ENCODE data around the gene GREB1. TPM values are rescaled to one million over a fixed set of nuclear protein-coding genes. Genes with fewer than 3 reads are reported as not detected.

Gene GREB1
- total RNA-seq, 1 experiment from 2014 or later = 16.5 TPM

GRCh38 chr2:11520092-11520693 is 13.7 kb upstream of the GREB1 start:
- Histone ChIP-seq H3K9ac (ENCODE audit: extremely low read depth, insufficient read length, low read length) (no peak overlapping the region), H3K79me2 (ENCODE audit: insufficient read depth, low read length) (no peaks in the 10 kb centered on the region; the same call in 1 of the 2 replicates), H3K23me2 (ENCODE audit: insufficient read length, low read depth, low read length, poor library complexity, severe bottlenecking) (no peaks in the 10 kb centered on the region), H2BK120ac (ENCODE audit: low read depth, low read length, poor library complexity, severe bottlenecking) (no peak overlapping the region), H3K27ac (ENCODE audit: insufficient read length, low read depth, low read length) (no peak overlapping the region), H2BK20ac (ENCODE audit: low read depth, low read length, poor library complexity, severe bottlenecking) (no peak overlapping the region), H4K91ac (ENCODE audit: insufficient read length, low read depth, low read length) (no peak overlapping the region), H3K4me1 (ENCODE audit: insufficient read depth, low read length) (peaks cover 11% of the 10 kb centered on the region; the same call in 1 of the 2 replicates), H3K27me3 (ENCODE audit: insufficient read depth, low read length) (no peaks in the 10 kb centered on the region), H2BK15ac (ENCODE audit: low read depth, low read length) (no peak overlapping the region), H3K14ac (ENCODE audit: insufficient read depth, low read length) (no peak overlapping the region), H3K23ac (ENCODE audit: insufficient read length, low read depth, low read length) (no peak overlapping the region), H3K4ac (ENCODE audit: low read depth, low read length) (no peak overlapping the region), H3K9me3 (ENCODE audit: control insufficient read depth, low read depth, low read length) (no peaks in the 10 kb centered on the region), H4K20me1 (ENCODE audit: control insufficient read depth, insufficient read depth, insufficient read length) (no peaks in the 10 kb centered on the region), H3K18ac (ENCODE audit: insufficient read length, low read depth, low read length) (no peak overlapping the region), H4K8ac (replicated peaks; ENCODE audit: insufficient read length, low read depth, low read length) (no peak overlapping the region), H4K5ac (ENCODE audit: insufficient read length, low read depth, low read length) (no peak overlapping the region), H3K4me2 (ENCODE audit: insufficient read depth, insufficient read length, low read length) (no peak overlapping the region), H2AFZ (ENCODE audit: low read length) (no peak overlapping the region), H3K79me1 (ENCODE audit: insufficient read depth, low read depth, low read length, poor library complexity, severe bottlenecking) (no peaks in the 10 kb centered on the region), H2AK5ac (ENCODE audit: insufficient read length, low read length) (no peak overlapping the region), H3K56ac (ENCODE audit: insufficient read length, low read depth, low read length) (no peak overlapping the region), H2BK12ac (ENCODE audit: insufficient read length, low read depth, low read length) (no peak overlapping the region), H2BK5ac (ENCODE audit: insufficient read length, low read length) (no peak overlapping the region), H3T11ph (ENCODE audit: low read length) (no peak overlapping the region)
- no peak for DNase-seq
- Mint-ChIP-seq H3K36me3 (ENCODE audit: insufficient read depth in 1 of 3, low read depth in 3 of 3) (peaks cover 0 to 16% (median 5%) of the 10 kb centered on the region in 3 experiments; a peak in 4 of 7 replicates), H3K27me3 (ENCODE audit: low read depth) (peaks cover 2% of the 10 kb centered on the region; the same call in 1 of the 2 replicates), H3K4me3 (no peak overlapping the region), H3K9me3 (no peaks in the 10 kb centered on the region), H3K27ac (no peak overlapping the region; a peak in 1 of 7 replicates), H3K4me1 (peaks cover 35 to 44% of the 10 kb centered on the region in 2 experiments)
- TF ChIP-seq, protein P1, sequence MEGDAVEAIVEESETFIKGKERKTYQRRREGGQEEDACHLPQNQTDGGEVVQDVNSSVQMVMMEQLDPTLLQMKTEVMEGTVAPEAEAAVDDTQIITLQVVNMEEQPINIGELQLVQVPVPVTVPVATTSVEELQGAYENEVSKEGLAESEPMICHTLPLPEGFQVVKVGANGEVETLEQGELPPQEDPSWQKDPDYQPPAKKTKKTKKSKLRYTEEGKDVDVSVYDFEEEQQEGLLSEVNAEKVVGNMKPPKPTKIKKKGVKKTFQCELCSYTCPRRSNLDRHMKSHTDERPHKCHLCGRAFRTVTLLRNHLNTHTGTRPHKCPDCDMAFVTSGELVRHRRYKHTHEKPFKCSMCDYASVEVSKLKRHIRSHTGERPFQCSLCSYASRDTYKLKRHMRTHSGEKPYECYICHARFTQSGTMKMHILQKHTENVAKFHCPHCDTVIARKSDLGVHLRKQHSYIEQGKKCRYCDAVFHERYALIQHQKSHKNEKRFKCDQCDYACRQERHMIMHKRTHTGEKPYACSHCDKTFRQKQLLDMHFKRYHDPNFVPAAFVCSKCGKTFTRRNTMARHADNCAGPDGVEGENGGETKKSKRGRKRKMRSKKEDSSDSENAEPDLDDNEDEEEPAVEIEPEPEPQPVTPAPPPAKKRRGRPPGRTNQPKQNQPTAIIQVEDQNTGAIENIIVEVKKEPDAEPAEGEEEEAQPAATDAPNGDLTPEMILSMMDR (conservative IDR thresholded peaks at IDR 0.05) = no peak
- WGBS (ENCODE audit: extremely low coverage, insufficient read length, low lambda C conversion rate) = no CpG with 5 or more reads among the region's 3 CpGs
